GM19043 (cell line): Measurements from ENCODE around the gene CBFA2T3.

ENCODE experiments used
- ATAC-seq: cut with Tn5 transposase; IDR thresholded peaks from one replicate; pipeline ENCODE4 v1.9.1; 2021; ENCODE audit warnings: low read depth; ENCODE audit not compliant: unreplicated experiment

Gene CBFA2T3

GRCh38 chr16:88966986-88967829 lies 9.8 kb downstream of the CBFA2T3 start:
- ATAC-seq, result no peak

GRCh38 chr16:88965826-88966480 lies 11.1 kb downstream of the CBFA2T3 start:
- no peak for ATAC-seq

- ATAC-seq, result no peak
Observed at GRCh38 chr16:88965411-88965810, 11.6 kb downstream of the CBFA2T3 start.

GRCh38 chr16:88964636-88965035 lies 12.4 kb downstream of the CBFA2T3 start:
- no peak for ATAC-seq

- ATAC-seq, result no peak
Observed at GRCh38 chr16:88963583-88963982, 13.4 kb downstream of the CBFA2T3 start.

- ATAC-seq, result no peak
Observed at GRCh38 chr16:88962478-88963152, 14.4 kb downstream of the CBFA2T3 start.

- ATAC-seq, result no peak
Observed at GRCh38 chr16:88961011-88961410, 16.0 kb downstream of the CBFA2T3 start.

- no peak for ATAC-seq
Observed at GRCh38 chr16:88960516-88960915, 16.5 kb downstream of the CBFA2T3 start.

- ATAC-seq, result no peak
Observed at GRCh38 chr16:88959022-88959421, 18.0 kb downstream of the CBFA2T3 start.

GRCh38 chr16:88957887-88958577 lies 19.0 kb downstream of the CBFA2T3 start:
- no peak for ATAC-seq

- no peak for ATAC-seq
Observed at GRCh38 chr16:88957433-88957767, 19.6 kb downstream of the CBFA2T3 start.

GRCh38 chr16:88956546-88957432 lies 20.2 kb downstream of the CBFA2T3 start:
- ATAC-seq, result no peak

GRCh38 chr16:88955906-88956305 lies 21.1 kb downstream of the CBFA2T3 start:
- ATAC-seq, result no peak

GRCh38 chr16:88953003-88953690 lies 23.9 kb downstream of the CBFA2T3 start:
- ATAC-seq, result no peak

GRCh38 chr16:88951989-88952388 lies 25.0 kb downstream of the CBFA2T3 start:
- no peak for ATAC-seq

GRCh38 chr16:88951501-88951900 lies 25.5 kb downstream of the CBFA2T3 start:
- ATAC-seq, result no peak

GRCh38 chr16:88948781-88949490 lies 28.1 kb downstream of the CBFA2T3 start:
- ATAC-seq, result no peak

- ATAC-seq, result no peak
Observed at GRCh38 chr16:88945473-88945872, 31.5 kb downstream of the CBFA2T3 start.

GRCh38 chr16:88943741-88944140 lies 33.3 kb downstream of the CBFA2T3 start:
- ATAC-seq, result no peak
